ENCODE results near the gene TMEM150B. TPM values are rescaled to one million over a fixed set of nuclear protein-coding genes. Genes with fewer than 3 reads are reported as not detected.

Gene TMEM150B
- total RNA-seq, 5 donors from 2014 or later (not counting 1 experiment from before 2014, with no cell fraction given): 0.47 TPM; not detected in 4

GRCh38 chr19:55350620-55351315, 25.6 kb upstream of the TMEM150B start:
- Mint-ChIP-seq H3K4me1 (peaks cover 19 to 33% (median 20%) of the 10 kb centered on the region in 3 donors), H3K36me3 (no peaks in the 10 kb centered on the region), H3K4me3 (no peak overlapping the region), H3K27ac (peak overlapping the region in 1 of 2 donors; percentile 43), H3K9me3 (no peaks in the 10 kb centered on the region), H3K27me3 (peaks cover 24 to 38% of the 10 kb centered on the region in 2 donors)
- ChIA-PET POLR2A (interaction anchor here in 1 of 2 donors (0.5 kb wide), 1 partner anchor 56 kb away, joined by 3 read pairs; no protein-coding TSS in a partner anchor), CTCF (no interaction called here)
- Histone ChIP-seq H3K9me3 (no peaks in the 10 kb centered on the region), H3K36me3 (ENCODE audit: control insufficient read depth in 2 of 2, extremely low read depth in 1 of 2, insufficient read depth in 1 of 2, low read length in 1 of 2) (no peaks in the 10 kb centered on the region), H3K4me3 (ENCODE audit: control insufficient read depth in 1 of 2, extremely low read depth in 1 of 2, low read length in 1 of 2) (no peak overlapping the region), H3K27ac (ENCODE audit: low read length) (no peak overlapping the region), H3K4me1 (ENCODE audit: control insufficient read depth in 1 of 2, extremely low read depth in 1 of 2, insufficient read depth in 2 of 2, low read length in 2 of 2) (peaks cover 0 to 33% of the 10 kb centered on the region in 2 experiments), H3K27me3 (replicated peaks in 1 of 2; ENCODE audit: control insufficient read depth in 2 of 2, extremely low read depth in 1 of 2, insufficient read depth in 2 of 2, low read length in 1 of 2) (peaks cover 0 to 57% of the 10 kb centered on the region in 2 experiments)
- 65% methylated on average over 8 of the region's 11 CpGs for WGBS (ENCODE audit: insufficient coverage)
- no peak for ATAC-seq (replicated peaks in 1 of 4)
- DNase-seq: no peak

- no peak for ATAC-seq (replicated peaks in 1 of 4)
- ChIA-PET CTCF (interaction anchor here in 1 of 2 donors (0.6 kb wide), 1 partner anchor 122 kb away, joined by 3 read pairs; no protein-coding TSS in a partner anchor), POLR2A (interaction anchor here in 1 of 2 donors (1.6 kb wide), 1 partner anchor 10 kb away, joined by 5 read pairs; the partner anchor contains the start of gene KMT5C)
- H3K4me1 ChIP-seq (ENCODE audit: control insufficient read depth in 1 of 2, extremely low read depth in 1 of 2, insufficient read depth in 2 of 2, low read length in 2 of 2): peaks cover 0 to 18% of the 10 kb centered on the region in 2 experiments
- H3K4me3 ChIP-seq (ENCODE audit: control insufficient read depth in 1 of 2, extremely low read depth in 1 of 2, low read length in 1 of 2): no peak overlapping the region
- H3K36me3 ChIP-seq (ENCODE audit: control insufficient read depth in 2 of 2, extremely low read depth in 1 of 2, insufficient read depth in 1 of 2, low read length in 1 of 2): peaks cover 2 to 3% of the 10 kb centered on the region in 2 donors
- Mint-ChIP-seq H3K27ac (no peak overlapping the region), H3K4me3 (no peak overlapping the region), H3K4me1 (peaks cover 16 to 24% (median 18%) of the 10 kb centered on the region in 3 donors), H3K9me3 (no peaks in the 10 kb centered on the region), H3K36me3 (peaks cover 11% of the 10 kb centered on the region), H3K27me3 (peaks cover 24 to 32% of the 10 kb centered on the region in 2 donors)
- H3K27me3 ChIP-seq (replicated peaks in 1 of 2; ENCODE audit: control insufficient read depth in 2 of 2, extremely low read depth in 1 of 2, insufficient read depth in 2 of 2, low read length in 1 of 2): peaks cover 0 to 38% of the 10 kb centered on the region in 2 experiments
- no peaks in the 10 kb centered on the region for H3K9me3 ChIP-seq
- 95% methylated on average over 10 of the region's 22 CpGs for WGBS (ENCODE audit: insufficient coverage)
- no peak for DNase-seq
- no peak overlapping the region for H3K27ac ChIP-seq (ENCODE audit: low read length)
Observed at GRCh38 chr19:55348317-55349034, 23.3 kb upstream of the TMEM150B start.

- no peaks in the 10 kb centered on the region for H3K9me3 ChIP-seq
- ATAC-seq (replicated peaks in 1 of 4) (no peak), DNase-seq (no peak)
- peaks cover 15 to 22% of the 10 kb centered on the region in 2 donors for H3K27me3 Mint-ChIP-seq
- no peak overlapping the region for H3K27ac Mint-ChIP-seq
- peaks cover 3 to 10% of the 10 kb centered on the region in 2 donors for H3K36me3 ChIP-seq (ENCODE audit: control insufficient read depth in 2 of 2, extremely low read depth in 1 of 2, insufficient read depth in 1 of 2, low read length in 1 of 2)
- ChIA-PET CTCF (no interaction called here), POLR2A (interaction anchor here in 1 of 2 donors (1.6 kb wide), 1 partner anchor 9 kb away, joined by 5 read pairs; the partner anchor contains the start of gene KMT5C)
- no peak overlapping the region for H3K4me3 Mint-ChIP-seq
- H3K9me3 Mint-ChIP-seq: no peaks in the 10 kb centered on the region
- peaks cover 16% of the 10 kb centered on the region for H3K36me3 Mint-ChIP-seq
- peaks cover 0 to 9% of the 10 kb centered on the region in 2 experiments for H3K4me1 ChIP-seq (ENCODE audit: control insufficient read depth in 1 of 2, extremely low read depth in 1 of 2, insufficient read depth in 2 of 2, low read length in 2 of 2)
- no peak overlapping the region for H3K4me3 ChIP-seq (ENCODE audit: control insufficient read depth in 1 of 2, extremely low read depth in 1 of 2, low read length in 1 of 2)
- peaks cover 0 to 28% of the 10 kb centered on the region in 2 experiments for H3K27me3 ChIP-seq (replicated peaks in 1 of 2; ENCODE audit: control insufficient read depth in 2 of 2, extremely low read depth in 1 of 2, insufficient read depth in 2 of 2, low read length in 1 of 2)
- no peak overlapping the region for H3K27ac ChIP-seq (ENCODE audit: low read length)
- H3K4me1 Mint-ChIP-seq: peaks cover 7 to 15% (median 8%) of the 10 kb centered on the region in 3 donors
- no CpG with 5 or more reads among the region's 10 CpGs for WGBS (ENCODE audit: insufficient coverage)
Observed at GRCh38 chr19:55347442-55348009, 22.4 kb upstream of the TMEM150B start.

- peaks cover 3 to 10% (median 5%) of the 10 kb centered on the region in 3 donors for H3K4me1 Mint-ChIP-seq
- Histone ChIP-seq H3K9me3 (no peaks in the 10 kb centered on the region), H3K4me1 (ENCODE audit: control insufficient read depth in 1 of 2, extremely low read depth in 1 of 2, insufficient read depth in 2 of 2, low read length in 2 of 2) (peaks cover 0 to 3% of the 10 kb centered on the region in 2 experiments), H3K4me3 (ENCODE audit: control insufficient read depth in 1 of 2, extremely low read depth in 1 of 2, low read length in 1 of 2) (no peak overlapping the region), H3K27ac (ENCODE audit: low read length) (no peak overlapping the region), H3K36me3 (ENCODE audit: control insufficient read depth in 2 of 2, extremely low read depth in 1 of 2, insufficient read depth in 1 of 2, low read length in 1 of 2) (peaks cover 3 to 13% of the 10 kb centered on the region in 2 donors), H3K27me3 (replicated peaks in 1 of 2; ENCODE audit: control insufficient read depth in 2 of 2, extremely low read depth in 1 of 2, insufficient read depth in 2 of 2, low read length in 1 of 2) (peaks cover 0 to 22% of the 10 kb centered on the region in 2 experiments)
- peak in 1 of 4 experiments; percentile 16 for ATAC-seq (replicated peaks in 1 of 4)
- no peak for DNase-seq
- H3K27ac Mint-ChIP-seq: no peak overlapping the region
- peaks cover 9 to 16% of the 10 kb centered on the region in 2 donors for H3K27me3 Mint-ChIP-seq
- no peak overlapping the region for H3K4me3 Mint-ChIP-seq
- H3K9me3 Mint-ChIP-seq: no peaks in the 10 kb centered on the region
- H3K36me3 Mint-ChIP-seq: peaks cover 16% of the 10 kb centered on the region
- CTCF ChIA-PET: no interaction called here
- WGBS (ENCODE audit: insufficient coverage): 93% methylated on average over 31 of the region's 41 CpGs
- POLR2A ChIA-PET: interaction anchor here in 1 of 2 donors (1.6 kb wide), 1 partner anchor 8 kb away, joined by 5 read pairs; the partner anchor contains the start of gene KMT5C
Observed at GRCh38 chr19:55346725-55347441, 21.7 kb upstream of the TMEM150B start.

DNA sequence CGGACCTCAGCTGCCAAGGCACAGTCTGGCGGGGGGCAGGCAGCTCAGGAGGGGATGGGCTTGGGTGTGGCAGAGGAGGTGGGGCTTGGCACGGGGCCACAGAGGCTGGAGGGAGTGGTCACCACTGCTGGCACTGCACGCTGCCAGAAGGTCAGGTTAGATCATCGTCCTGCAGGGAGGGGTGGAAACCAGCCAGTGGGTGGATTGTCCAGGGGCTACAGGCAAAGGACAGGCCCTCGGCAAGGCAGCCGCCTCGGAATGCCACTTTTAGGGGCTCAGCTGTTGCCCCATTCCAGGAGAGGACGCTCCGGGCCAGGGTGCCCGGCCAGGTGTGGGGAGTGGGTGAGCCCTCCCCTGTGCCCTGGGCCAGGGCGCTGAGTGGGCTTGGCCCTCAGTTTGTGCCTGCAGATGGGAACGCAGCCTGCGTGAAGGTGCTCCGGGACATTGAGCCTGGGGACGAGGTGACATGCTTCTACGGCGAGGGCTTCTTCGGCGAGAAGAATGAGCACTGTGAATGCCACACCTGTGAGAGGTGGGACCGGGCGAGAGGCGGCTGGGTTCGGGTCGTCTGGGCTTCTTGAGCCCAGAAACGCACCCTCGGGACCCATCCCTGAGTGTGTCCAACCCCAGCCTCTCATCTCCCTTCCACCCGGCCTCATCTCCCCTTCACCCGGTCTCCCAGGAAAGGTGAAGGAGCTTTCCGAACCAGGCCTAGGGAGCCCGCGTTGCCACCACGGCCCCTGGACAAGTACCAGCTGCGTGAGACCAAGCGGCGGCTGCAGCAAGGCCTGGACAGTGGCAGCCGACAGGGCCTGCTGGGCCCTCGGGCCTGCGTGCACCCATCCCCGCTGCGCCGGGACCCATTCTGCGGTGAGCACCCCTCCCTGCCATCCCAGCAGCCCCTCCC, 20.9 kb upstream of the TMEM150B start:
- H3K4me1 Mint-ChIP-seq: peaks cover 1 to 7% (median 5%) of the 10 kb centered on the region in 3 donors
- ChIA-PET CTCF (no interaction called here), POLR2A (no interaction called here)
- Histone ChIP-seq H3K36me3 (ENCODE audit: control insufficient read depth in 2 of 2, extremely low read depth in 1 of 2, insufficient read depth in 1 of 2, low read length in 1 of 2) (peaks cover 3 to 13% of the 10 kb centered on the region in 2 donors), H3K27ac (ENCODE audit: low read length) (no peak overlapping the region), H3K4me3 (ENCODE audit: control insufficient read depth in 1 of 2, extremely low read depth in 1 of 2, low read length in 1 of 2) (no peak overlapping the region), H3K9me3 (no peaks in the 10 kb centered on the region), H3K4me1 (ENCODE audit: control insufficient read depth in 1 of 2, extremely low read depth in 1 of 2, insufficient read depth in 2 of 2, low read length in 2 of 2) (peaks cover 2 to 9% of the 10 kb centered on the region in 2 experiments), H3K27me3 (replicated peaks in 1 of 2; ENCODE audit: control insufficient read depth in 2 of 2, extremely low read depth in 1 of 2, insufficient read depth in 2 of 2, low read length in 1 of 2) (peaks cover 0 to 14% of the 10 kb centered on the region in 2 experiments)
- peaks cover under 1 to 8% of the 10 kb centered on the region in 2 donors for H3K27me3 Mint-ChIP-seq
- no peak overlapping the region for H3K4me3 Mint-ChIP-seq
- H3K27ac Mint-ChIP-seq: no peak overlapping the region
- ATAC-seq (replicated peaks in 1 of 4) (peak in 1 of 4 experiments; percentile 11), DNase-seq (no peak)
- H3K36me3 Mint-ChIP-seq: peaks cover 16% of the 10 kb centered on the region
- H3K9me3 Mint-ChIP-seq: no peaks in the 10 kb centered on the region
- 91% methylated on average over 31 of the region's 43 CpGs for WGBS (ENCODE audit: insufficient coverage)
